Peyer's patch (tissue), 4 donors: Measurements from ENCODE around the gene MEGF10.

Source experiments
- POLR2A ChIP-seq, 2 donors: fragments of 450-650 bp; IDR thresholded peaks; one replicate each; pipeline ENCODE4 v1.5.1; 2017; ENCODE audit warnings: antibody characterized with exemption in 2 of 2, mild to moderate bottlenecking in 2 of 2, moderate library complexity in 2 of 2
- TF ChIP-seq, protein P1 (sequence below), 6 experiments: fragments of 450-650 bp in 4 of 6; fragments of 200-600 bp in 2 of 6; sonication (generic) in 1 of 6; IDR thresholded peaks; one replicate each; pipeline ENCODE4 v1.5.1; 2017 to 2019; ENCODE audit warnings: antibody characterized with exemption in 6 of 6, mild to moderate bottlenecking in 3 of 6, moderate library complexity in 1 of 6

DNA sequence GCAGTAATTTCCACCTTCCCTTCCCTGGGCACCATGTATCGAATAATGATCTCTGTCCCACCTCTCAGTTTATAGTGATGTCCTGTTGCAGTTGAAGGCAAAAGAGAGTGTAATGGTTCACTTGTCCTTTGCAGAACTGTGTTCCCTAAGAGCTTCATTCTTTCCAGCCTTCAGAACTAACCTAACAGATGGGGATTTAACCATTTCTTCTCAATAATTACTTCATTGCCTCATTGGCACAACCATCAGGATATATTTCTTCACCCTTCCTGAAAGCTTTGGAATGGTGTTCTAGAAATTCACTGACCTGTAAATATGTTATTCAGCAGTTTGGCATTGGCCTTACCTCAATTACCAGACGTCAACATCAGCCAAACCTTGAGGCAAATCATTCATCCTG is 142.9 kb downstream of the MEGF10 start:
- TF ChIP-seq, protein P1, sequence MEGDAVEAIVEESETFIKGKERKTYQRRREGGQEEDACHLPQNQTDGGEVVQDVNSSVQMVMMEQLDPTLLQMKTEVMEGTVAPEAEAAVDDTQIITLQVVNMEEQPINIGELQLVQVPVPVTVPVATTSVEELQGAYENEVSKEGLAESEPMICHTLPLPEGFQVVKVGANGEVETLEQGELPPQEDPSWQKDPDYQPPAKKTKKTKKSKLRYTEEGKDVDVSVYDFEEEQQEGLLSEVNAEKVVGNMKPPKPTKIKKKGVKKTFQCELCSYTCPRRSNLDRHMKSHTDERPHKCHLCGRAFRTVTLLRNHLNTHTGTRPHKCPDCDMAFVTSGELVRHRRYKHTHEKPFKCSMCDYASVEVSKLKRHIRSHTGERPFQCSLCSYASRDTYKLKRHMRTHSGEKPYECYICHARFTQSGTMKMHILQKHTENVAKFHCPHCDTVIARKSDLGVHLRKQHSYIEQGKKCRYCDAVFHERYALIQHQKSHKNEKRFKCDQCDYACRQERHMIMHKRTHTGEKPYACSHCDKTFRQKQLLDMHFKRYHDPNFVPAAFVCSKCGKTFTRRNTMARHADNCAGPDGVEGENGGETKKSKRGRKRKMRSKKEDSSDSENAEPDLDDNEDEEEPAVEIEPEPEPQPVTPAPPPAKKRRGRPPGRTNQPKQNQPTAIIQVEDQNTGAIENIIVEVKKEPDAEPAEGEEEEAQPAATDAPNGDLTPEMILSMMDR (IDR thresholded peaks at IDR 0.05): no peak
- TF ChIP-seq POLR2A (IDR thresholded peaks at IDR 0.05): no peak
